T-helper 9 cell (primary cell): ENCODE data around the gene STAMBP.
"Not testable (repeated sequence)": the region's sequence is repeated elsewhere in the genome, so short reads cannot be mapped to it uniquely, and the experiment has no call there.

Experiments used
- DNase-seq: peaks from one replicate; pipeline ENCODE4 v3.0.0-alpha.2; 2020

Gene STAMBP

GRCh38 chr2:73837847-73838585, 9.3 kb downstream of the STAMBP start:
- no peak for DNase-seq

- no peak for DNase-seq
These were observed 10.3 kb downstream of the STAMBP start for GRCh38 chr2:73838889-73839534.

- DNase-seq: no peak
These were observed 11.1 kb downstream of the STAMBP start for GRCh38 chr2:73839653-73840411.

GRCh38 chr2:73841912-73842738, 13.4 kb downstream of the STAMBP start:
- DNase-seq: no peak

- no peak for DNase-seq
These were observed 13.9 kb downstream of the STAMBP start for GRCh38 chr2:73842739-73843019.

GRCh38 chr2:73844087-73844486, 15.3 kb downstream of the STAMBP start:
- DNase-seq: no peak

- DNase-seq: no peak
These were observed 21.2 kb downstream of the STAMBP start for GRCh38 chr2:73850009-73850408.

- DNase-seq: no peak
These were observed 22.5 kb downstream of the STAMBP start for GRCh38 chr2:73851274-73851673.

- DNase-seq: no peak
These were observed 23.3 kb downstream of the STAMBP start for GRCh38 chr2:73852020-73852419.

- DNase-seq: no peak
These were observed 26.8 kb downstream of the STAMBP start for GRCh38 chr2:73855526-73855925.

- DNase-seq: no peak
These were observed 27.5 kb downstream of the STAMBP start for GRCh38 chr2:73856214-73856613.

GRCh38 chr2:73859721-73860586, 31.2 kb downstream of the STAMBP start:
- DNase-seq: no peak

- no peak for DNase-seq
These were observed 34.2 kb downstream of the STAMBP start for GRCh38 chr2:73862987-73863386.

- DNase-seq: no peak
These were observed 39.6 kb downstream of the STAMBP start for GRCh38 chr2:73868204-73868978.

GRCh38 chr2:73870084-73870483, 41.3 kb downstream of the STAMBP start:
- no peak for DNase-seq

- no peak for DNase-seq
These were observed 48.5 kb downstream of the STAMBP start for GRCh38 chr2:73877071-73877802.

GRCh38 chr2:73877984-73878383, 49.2 kb downstream of the STAMBP start:
- not testable (repeated sequence) for DNase-seq

GRCh38 chr2:73885406-73885805, 56.6 kb downstream of the STAMBP start:
- DNase-seq: no peak

GRCh38 chr2:73886357-73886756, 57.6 kb downstream of the STAMBP start:
- DNase-seq: no peak

GRCh38 chr2:73887596-73888353, 59.0 kb downstream of the STAMBP start:
- not testable (repeated sequence) for DNase-seq
